Upper lobe of left lung (tissue), 4 donors: ENCODE data around the gene TBL1Y.

Source experiments
- CTCF ChIP-seq, 6 experiments: fragments of 450-650 bp in 4 of 6; fragments of 200-600 bp in 2 of 6; sonication (generic) in 2 of 6; IDR thresholded peaks; one replicate each; pipeline ENCODE4 v1.5.1; 2016 to 2019; ENCODE audit warnings: antibody characterized with exemption in 6 of 6
- EP300 ChIP-seq, 4 donors: sonication (generic); formaldehyde crosslinking; IDR thresholded peaks; one replicate each; pipeline ENCODE4 v1.5.1; 2017; ENCODE audit warnings: antibody characterized with exemption in 4 of 4, control low read depth in 2 of 4
- POLR2A ChIP-seq, 4 donors: fragments of 450-650 bp; IDR thresholded peaks; one replicate each; pipeline ENCODE4 v1.5.1; 2016 to 2017; ENCODE audit warnings: antibody characterized with exemption in 4 of 4, mild to moderate bottlenecking in 2 of 4

GRCh38 chrY:7041983-7042382, 131.5 kb downstream of the TBL1Y start:
- TF ChIP-seq POLR2A (IDR thresholded peaks at IDR 0.05) (no peak), EP300 (IDR thresholded peaks at IDR 0.05) (no peak), CTCF (IDR thresholded peaks at IDR 0.05) (no peak)
